OCI-LY1 (cell line): ENCODE measurements around the gene TSNAXIP1.

Experiments used
- H2AFZ ChIP-seq: fragments of 200-600 bp; sonication (generic), shearing (Covaris generic); 2 replicates; pipeline ENCODE4 v1.6.0; 2014; ENCODE audit warnings: antibody characterized with exemption, mild to moderate bottlenecking, low read length
- H3F3A ChIP-seq: fragments of 200-600 bp; sonication (generic), shearing (Covaris generic); 2 replicates; pipeline ENCODE4 v1.6.0; 2014; ENCODE audit warnings: mild to moderate bottlenecking, antibody characterized with exemption, low read length, moderate library complexity; ENCODE audit not compliant: insufficient read depth
- H3K27ac ChIP-seq: fragments of 200-600 bp; sonication (generic); 2 replicates; pipeline ENCODE4 v1.5.1; 2014; ENCODE audit warnings: low read length, mixed run types, mild to moderate bottlenecking, low read depth; ENCODE audit not compliant: poor library complexity, severe bottlenecking
- H3K27me3 ChIP-seq: fragments of 200-600 bp; sonication (generic); 2 replicates; pipeline ENCODE4 v1.6.0; 2014; ENCODE audit warnings: antibody characterized with exemption, mild to moderate bottlenecking, low read length, moderate library complexity; ENCODE audit not compliant: insufficient read depth
- H3K36me3 ChIP-seq: fragments of 200-600 bp; sonication (generic); 2 replicates; pipeline ENCODE4 v1.6.1; 2014; ENCODE audit warnings: mild to moderate bottlenecking, antibody characterized with exemption, low read length, moderate library complexity, mixed read lengths; ENCODE audit not compliant: insufficient read depth
- H3K4me1 ChIP-seq: fragments of 200-600 bp; sonication (generic); 2 replicates; pipeline ENCODE4 v1.5.1; 2014; ENCODE audit warnings: mild to moderate bottlenecking, low read length, moderate library complexity; ENCODE audit not compliant: insufficient read depth, severe bottlenecking
- H3K4me2 ChIP-seq: fragments of 200-600 bp; sonication (generic), shearing (Covaris generic); 2 replicates; pipeline ENCODE4 v1.6.1; 2014; ENCODE audit warnings: low read length
- H3K4me3 ChIP-seq: fragments of 200-600 bp; sonication (generic); 2 replicates; pipeline ENCODE4 v1.5.1; 2014; ENCODE audit warnings: low read length, low read depth, mild to moderate bottlenecking, mixed read lengths; ENCODE audit not compliant: poor library complexity, severe bottlenecking
- H3K79me2 ChIP-seq: fragments of 200-600 bp; shearing (Covaris generic); 2 replicates; pipeline ENCODE4 v1.6.1; 2016; ENCODE audit warnings: mixed run types, low read length, mixed read lengths; ENCODE audit not compliant: insufficient read depth
- H3K9ac ChIP-seq: fragments of 200-600 bp; sonication (generic), shearing (Covaris generic); 2 replicates; pipeline ENCODE4 v1.6.1; 2014; ENCODE audit warnings: mild to moderate bottlenecking, low read length, mixed read lengths
- H3K9me2 ChIP-seq: fragments of 200-600 bp; sonication (generic), shearing (Covaris generic); 2 replicates; pipeline ENCODE4 v1.6.1; 2014; ENCODE audit warnings: low read depth, mild to moderate bottlenecking, low read length, mixed read lengths
- H3K9me3 ChIP-seq: fragments of 200-600 bp; shearing (Covaris generic); 2 replicates; pipeline ENCODE4 v1.6.1; 2014; ENCODE audit warnings: low read length, mixed read lengths
- H4K20me1 ChIP-seq: fragments of 200-600 bp; sonication (generic), shearing (Covaris generic); 2 replicates; pipeline ENCODE4 v1.6.0; 2016; ENCODE audit warnings: mild to moderate bottlenecking, low read length; ENCODE audit not compliant: insufficient read depth
- CTCF ChIP-seq: fragments of 200-600 bp; sonication (generic), shearing (Covaris generic); IDR thresholded peaks from 2 replicates; pipeline ENCODE4 v1.5.1; 2017; ENCODE audit warnings: mild to moderate bottlenecking, antibody characterized with exemption, low read length, moderate library complexity, mixed read lengths
- EZH2 ChIP-seq: fragments of 200-600 bp; sonication (generic), shearing (Covaris generic); IDR thresholded peaks from 2 replicates; pipeline ENCODE4 v1.8.0; 2017; ENCODE audit warnings: borderline replicate concordance, mixed run types, mild to moderate bottlenecking, antibody characterized with exemption, low read length, moderate library complexity, mixed read lengths

Gene TSNAXIP1

GRCh38 chr16:67807148-67807682 is 526 bp downstream of the TSNAXIP1 start:
- no peaks in the 10 kb centered on the region for H3F3A ChIP-seq
- H3K4me2 ChIP-seq, result peak overlapping the region; percentile 83
- no peaks in the 10 kb centered on the region for H4K20me1 ChIP-seq
- peaks cover 17% of the 10 kb centered on the region for H3K79me2 ChIP-seq
- peak overlapping the region; percentile 56; the same call in 1 of the 2 replicates for H3K9ac ChIP-seq
- no peak overlapping the region for H3K27ac ChIP-seq
- H3K9me2 ChIP-seq, result no peaks in the 10 kb centered on the region
- no peaks in the 10 kb centered on the region for H3K9me3 ChIP-seq
- H2AFZ ChIP-seq, result 0 out of 2 replicates have a peak overlapping the region, but pooled peaks have one; percentile 20
- H3K27me3 ChIP-seq, result no peaks in the 10 kb centered on the region
- H3K36me3 ChIP-seq, result peaks cover 12% of the 10 kb centered on the region; the same call in 1 of the 2 replicates
- H3K4me1 ChIP-seq, result peaks cover 32% of the 10 kb centered on the region
- peak overlapping the region; percentile 94 for H3K4me3 ChIP-seq
- no peak; the same call in 1 of the 2 replicates for TF ChIP-seq CTCF
- no peak for TF ChIP-seq EZH2

- H2AFZ ChIP-seq, result no peak overlapping the region
- no peak overlapping the region for H3K9ac ChIP-seq
- TF ChIP-seq EZH2 (no peak), CTCF (no peak)
These were observed 5.2 kb downstream of the TSNAXIP1 start for GRCh38 chr16:67811899-67812298.

GRCh38 chr16:67814567-67814966 is 7.9 kb downstream of the TSNAXIP1 start:
- H3K9me2 ChIP-seq, result no peaks in the 10 kb centered on the region
- H2AFZ ChIP-seq, result no peak overlapping the region

More at GRCh38 chr16:67811899-67812298, 5.2 kb downstream of the TSNAXIP1 start:
- Histone ChIP-seq H4K20me1 (no peaks in the 10 kb centered on the region), H3K9me2 (no peaks in the 10 kb centered on the region), H3K9me3 (no peaks in the 10 kb centered on the region), H3F3A (no peaks in the 10 kb centered on the region), H3K79me2 (no peaks in the 10 kb centered on the region), H3K27ac (no peak overlapping the region), H3K27me3 (no peaks in the 10 kb centered on the region), H3K4me1 (peaks cover 9% of the 10 kb centered on the region), H3K4me3 (no peak overlapping the region), H3K36me3 (no peaks in the 10 kb centered on the region), H3K4me2 (no peak overlapping the region)

More at GRCh38 chr16:67814567-67814966, 7.9 kb downstream of the TSNAXIP1 start:
- Histone ChIP-seq H3F3A (no peaks in the 10 kb centered on the region), H3K4me1 (peaks cover 5% of the 10 kb centered on the region), H3K36me3 (no peaks in the 10 kb centered on the region), H3K9me3 (no peaks in the 10 kb centered on the region), H3K27me3 (no peaks in the 10 kb centered on the region), H3K9ac (no peak overlapping the region), H4K20me1 (no peaks in the 10 kb centered on the region), H3K27ac (no peak overlapping the region), H3K4me2 (no peak overlapping the region), H3K79me2 (no peaks in the 10 kb centered on the region), H3K4me3 (no peak overlapping the region)
- TF ChIP-seq CTCF, result no peak
- no peak for TF ChIP-seq EZH2
